Endothelial cell of umbilical vein (primary cell): Measurements from ENCODE around the gene GALNT10. TPM values are rescaled to one million over a fixed set of nuclear protein-coding genes. Genes with fewer than 3 reads are reported as not detected.

Experiments
- BruUV-seq: library from RNA; stranded (reverse); fragments of 400-500 nt; replicated peaks from 2 replicates; lab custom pipeline; 2021; lab: Mats Ljungman, UMichigan
- CTCF ChIA-PET: fragments of 300-600, 350-600 bp; sonication (Branson Sonifier 250); formaldehyde crosslinking; loops from one replicate; lab custom pipeline; 2021; ENCODE audit warnings: antibody characterized with exemption, inconsistent platforms; lab: Charles Lee
- POLR2A ChIA-PET: fragments of 300-600, 350-600 bp; sonication (Branson Sonifier 250); formaldehyde crosslinking; loops from one replicate; lab custom pipeline; 2021; ENCODE audit warnings: antibody characterized with exemption, inconsistent platforms; lab: Charles Lee
- DNase-seq: peaks from one replicate; pipeline ENCODE4 v3.0.0-alpha.2; 2011; ENCODE audit warnings: low read depth, low spot score
- FAIRE-seq: peaks from 2 replicates; lab custom pipeline; 2011; peaks lifted over from hg19 to GRCh38; lab: Jason Lieb, UNC
- H2AFZ ChIP-seq: 2 replicates; pipeline ENCODE4 v1.6.0; 2012; ENCODE audit warnings: low read depth, low read length, control low read depth, inconsistent platforms
- H3K27ac ChIP-seq: 2 replicates; pipeline ENCODE4 v1.5.1; 2011; ENCODE audit warnings: low read depth, mild to moderate bottlenecking, control low read depth, low read length, moderate library complexity; ENCODE audit not compliant: insufficient read depth
- H3K27me3 ChIP-seq, 2 experiments: 2 replicates each; pipeline versions ENCODE4 v1.6.0 to v1.6.1; 2011; ENCODE audit warnings: low read length in 2 of 2, mixed read lengths in 1 of 2; ENCODE audit not compliant: control insufficient read depth in 2 of 2, insufficient read depth in 2 of 2
- H3K36me3 ChIP-seq, 2 experiments: 2 replicates in 1 of 2; 3 replicates in 1 of 2; pipeline ENCODE4 v1.5.1; 2011; ENCODE audit warnings: low read length in 2 of 2, mild to moderate bottlenecking in 1 of 2, moderate library complexity in 1 of 2; ENCODE audit not compliant: control insufficient read depth in 2 of 2, insufficient read depth in 2 of 2; ENCODE audit errors: extremely low read depth in 1 of 2
- H3K4me1 ChIP-seq: 3 replicates; pipeline ENCODE4 v1.5.1; 2011; ENCODE audit warnings: mild to moderate bottlenecking, low read length; ENCODE audit not compliant: control insufficient read depth, insufficient read depth; ENCODE audit errors: extremely low read depth
- H3K4me2 ChIP-seq: 2 replicates; pipeline ENCODE4 v1.6.1; 2011; ENCODE audit warnings: low read length, control low read depth, mixed read lengths; ENCODE audit not compliant: insufficient read depth
- H3K4me3 ChIP-seq, 3 experiments: fragments of 200-600 bp in 1 of 3; sonication (generic), shearing (Covaris generic) in 1 of 3; replicated peaks in 1 of 3; 2 replicates each; pipeline ENCODE4 v1.5.1; 2011 to 2016; ENCODE audit warnings: control low read depth in 3 of 3, low read length in 3 of 3, mild to moderate bottlenecking in 2 of 3, inconsistent platforms in 1 of 3, low read depth in 1 of 3, moderate library complexity in 1 of 3; ENCODE audit not compliant: insufficient read depth in 1 of 3
- H3K79me2 ChIP-seq: 2 replicates; pipeline ENCODE4 v1.6.0; 2012; ENCODE audit warnings: low read length, inconsistent platforms; ENCODE audit not compliant: control insufficient read depth, insufficient read depth
- H3K9ac ChIP-seq: replicated peaks from 2 replicates; pipeline ENCODE3; 2011; ENCODE audit warnings: low read length, control low read depth; ENCODE audit not compliant: insufficient read depth; ENCODE audit errors: extremely low read depth
- H3K9me1 ChIP-seq: replicated peaks from 3 replicates; pipeline ENCODE4 v1.6.0; 2011; ENCODE audit warnings: mild to moderate bottlenecking, low read length; ENCODE audit not compliant: control insufficient read depth, insufficient read depth; ENCODE audit errors: extremely low read depth
- H3K9me3 ChIP-seq: replicated peaks from 2 replicates; pipeline ENCODE4 v1.5.1; 2012; ENCODE audit warnings: low read length, inconsistent platforms; ENCODE audit not compliant: control insufficient read depth, insufficient read depth
- H4K20me1 ChIP-seq: replicated peaks from 2 replicates; pipeline ENCODE3; 2011; ENCODE audit warnings: mild to moderate bottlenecking, low read length; ENCODE audit not compliant: control insufficient read depth, insufficient read depth; ENCODE audit errors: extremely low read depth
- EZH2 ChIP-seq: IDR thresholded peaks from 2 replicates; pipeline ENCODE4 v1.6.1; 2012; ENCODE audit warnings: borderline replicate concordance, low read depth, mild to moderate bottlenecking, moderate library complexity, low read length, inconsistent platforms; ENCODE audit not compliant: severe bottlenecking
- GATA2 ChIP-seq: IDR thresholded peaks from 2 replicates; pipeline ENCODE4 v1.7.0; 2011; ENCODE audit warnings: low read depth, mild to moderate bottlenecking, moderate library complexity, mixed read lengths, low read length; ENCODE audit not compliant: insufficient read length, insufficient read depth
- JUN ChIP-seq: IDR thresholded peaks from 2 replicates; pipeline ENCODE4 v1.6.1; 2011; ENCODE audit warnings: borderline replicate concordance, low read depth; ENCODE audit not compliant: insufficient read length, insufficient read depth
- MYC ChIP-seq: IDR thresholded peaks from one replicate; pipeline ENCODE4 v1.6.1; 2011; ENCODE audit warnings: mild to moderate bottlenecking, low read depth, low read length
- POLR2A ChIP-seq: IDR thresholded peaks from 2 replicates; pipeline ENCODE4 v1.6.1; 2012; ENCODE audit warnings: low read depth, mild to moderate bottlenecking, control low read depth, low read length
- POLR2AphosphoS5 ChIP-seq: IDR thresholded peaks from 2 replicates; pipeline ENCODE4 v1.6.1; 2012; ENCODE audit warnings: low read depth, mild to moderate bottlenecking, control low read depth, low read length, moderate library complexity; ENCODE audit not compliant: insufficient read depth
- dilution Hi-C: fragments of 300-500 bp; cut with MboI; formaldehyde crosslinking; loops from one replicate; pipeline ENCODE4 v1.15.0; 2019; ENCODE audit warnings: low sequenced_read_pairs; ENCODE audit not compliant: extremely low pct_ligation_motif_present
- intact Hi-C: fragments of 100-400 bp; cut with micrococcal nuclease; formaldehyde crosslinking; loops from one replicate; pipeline ENCODE4 v1.10.0; 2022
- polyA plus RNA-seq, 4 experiments: library from polyadenylated mRNA; depleted of rRNA in 3 of 4; stranded (reverse) in 3 of 4; unstranded in 1 of 4; fragments of >200 nt; gene quantifications; 2 replicates each; pipeline versions ENCODE4 v1.2.1 to v1.2.3, GENCODE V29; 2011 to 2012; ENCODE audit warnings: missing spikeins in 1 of 4
- total RNA-seq: library from RNA; stranded (reverse); gene quantifications from 2 replicates; pipeline ENCODE4 v1.2.3, GENCODE V29; 2021
- TF ChIP-seq, protein P1 (sequence below): IDR thresholded peaks from 2 replicates; pipeline ENCODE4 v1.6.1; 2011; ENCODE audit not compliant: insufficient read depth, insufficient read length
- TF ChIP-seq, protein P2 (sequence below), 2 donors: IDR thresholded peaks; 1 replicate in 1 of 2; 2 replicates in 1 of 2; pipeline ENCODE4 v1.5.1; 2011; ENCODE audit warnings: low read length in 2 of 2, mild to moderate bottlenecking in 2 of 2, moderate library complexity in 2 of 2, control low read depth in 1 of 2, inconsistent platforms in 1 of 2, low read depth in 1 of 2; ENCODE audit not compliant: insufficient read depth in 1 of 2; ENCODE audit errors: extremely low read depth in 1 of 2

Gene GALNT10
- total and polyA plus RNA-seq, 2 donors (not counting 3 experiments of a cell fraction or from before 2014, with no cell fraction given): 70.2 to 77.6 TPM

DNA sequence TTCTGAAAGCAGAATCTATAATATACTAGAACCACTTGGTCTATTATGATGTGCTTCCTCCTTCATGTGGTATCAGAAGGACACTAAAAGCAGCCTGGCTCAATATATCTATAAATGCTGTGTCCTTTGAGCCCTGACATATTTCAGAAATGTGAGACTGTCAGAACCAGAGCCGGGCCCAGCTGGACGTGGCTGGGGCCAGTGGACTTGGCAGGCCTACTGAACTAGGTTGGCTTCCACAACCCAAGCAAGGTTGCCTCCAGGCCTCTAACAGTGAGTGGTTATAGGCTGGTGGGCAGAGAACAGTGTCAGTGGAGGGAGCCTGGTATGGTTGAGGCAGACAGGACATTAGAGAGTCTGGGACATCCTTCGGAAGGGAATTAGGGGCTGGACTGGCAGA, 78.9 kb downstream of the GALNT10 start:
- intact Hi-C loops: no loop called here
- H3K27me3 ChIP-seq: no peaks in the 10 kb centered on the region
- no peak overlapping the region for H3K4me3 ChIP-seq
- no peak overlapping the region for H3K9ac ChIP-seq
- POLR2A ChIA-PET: no interaction called here
- H2AFZ ChIP-seq: no peak overlapping the region
- BruUV-seq: no TSS peak
- H4K20me1 ChIP-seq: no peaks in the 10 kb centered on the region
- H3K9me3 ChIP-seq: no peaks in the 10 kb centered on the region
- no peak for TF ChIP-seq POLR2AphosphoS5
- TF ChIP-seq MYC: no peak
- TF ChIP-seq POLR2A: no peak
- TF ChIP-seq, protein P1, sequence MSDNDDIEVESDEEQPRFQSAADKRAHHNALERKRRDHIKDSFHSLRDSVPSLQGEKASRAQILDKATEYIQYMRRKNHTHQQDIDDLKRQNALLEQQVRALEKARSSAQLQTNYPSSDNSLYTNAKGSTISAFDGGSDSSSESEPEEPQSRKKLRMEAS: no peak
- TF ChIP-seq, protein P2, sequence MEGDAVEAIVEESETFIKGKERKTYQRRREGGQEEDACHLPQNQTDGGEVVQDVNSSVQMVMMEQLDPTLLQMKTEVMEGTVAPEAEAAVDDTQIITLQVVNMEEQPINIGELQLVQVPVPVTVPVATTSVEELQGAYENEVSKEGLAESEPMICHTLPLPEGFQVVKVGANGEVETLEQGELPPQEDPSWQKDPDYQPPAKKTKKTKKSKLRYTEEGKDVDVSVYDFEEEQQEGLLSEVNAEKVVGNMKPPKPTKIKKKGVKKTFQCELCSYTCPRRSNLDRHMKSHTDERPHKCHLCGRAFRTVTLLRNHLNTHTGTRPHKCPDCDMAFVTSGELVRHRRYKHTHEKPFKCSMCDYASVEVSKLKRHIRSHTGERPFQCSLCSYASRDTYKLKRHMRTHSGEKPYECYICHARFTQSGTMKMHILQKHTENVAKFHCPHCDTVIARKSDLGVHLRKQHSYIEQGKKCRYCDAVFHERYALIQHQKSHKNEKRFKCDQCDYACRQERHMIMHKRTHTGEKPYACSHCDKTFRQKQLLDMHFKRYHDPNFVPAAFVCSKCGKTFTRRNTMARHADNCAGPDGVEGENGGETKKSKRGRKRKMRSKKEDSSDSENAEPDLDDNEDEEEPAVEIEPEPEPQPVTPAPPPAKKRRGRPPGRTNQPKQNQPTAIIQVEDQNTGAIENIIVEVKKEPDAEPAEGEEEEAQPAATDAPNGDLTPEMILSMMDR (IDR thresholded peaks at IDR 0.05; ENCODE audit: extremely low read depth in 1 of 2, insufficient read depth in 1 of 2, low read depth in 1 of 2, low read length in 2 of 2): no peak
- no peak for TF ChIP-seq GATA2
- TF ChIP-seq JUN: no peak
- no peak for TF ChIP-seq EZH2
- no peak overlapping the region for H3K27ac ChIP-seq
- H3K4me1 ChIP-seq: peaks cover 15% of the 10 kb centered on the region
- no peak overlapping the region for H3K4me2 ChIP-seq
- no peak for FAIRE-seq
- no peaks in the 10 kb centered on the region for H3K79me2 ChIP-seq
- no peak for DNase-seq
- H3K36me3 ChIP-seq: no peaks in the 10 kb centered on the region
- CTCF ChIA-PET: no interaction called here
- dilution Hi-C loops: no loop called here
- no peaks in the 10 kb centered on the region for H3K9me1 ChIP-seq
